Calu3 (cell line): Measurements from ENCODE around the gene MYPN. TPM values are rescaled to one million over a fixed set of nuclear protein-coding genes. Genes with fewer than 3 reads are reported as not detected.

ENCODE experiments used
- BruUV-seq: library from RNA; stranded (reverse); fragments of 400-500 nt; replicated peaks from 2 replicates; lab custom pipeline; 2021; lab: Mats Ljungman, UMichigan
- CTCF ChIA-PET: fragments of 300-600 bp; sonication (Branson Sonifier 250); formaldehyde crosslinking; loops from one replicate; lab custom pipeline; 2022; ENCODE audit warnings: antibody characterized with exemption; lab: Charles Lee
- DNase-seq: peaks from one replicate; pipeline ENCODE4 v3.0.0; 2022
- H3K27ac Mint-ChIP-seq: one replicate; pipeline ENCODE4 v1.8.0; 2022; ENCODE audit warnings: mixed read lengths; ENCODE audit not compliant: unreplicated experiment
- H3K27me3 Mint-ChIP-seq: one replicate; pipeline ENCODE4 v1.8.0; 2022; ENCODE audit warnings: mixed read lengths; ENCODE audit not compliant: unreplicated experiment
- H3K36me3 Mint-ChIP-seq: one replicate; pipeline ENCODE4 v1.8.0; 2022; ENCODE audit warnings: mild to moderate bottlenecking, moderate library complexity, mixed read lengths; ENCODE audit not compliant: insufficient read depth, unreplicated experiment
- H3K4me1 Mint-ChIP-seq: one replicate; pipeline ENCODE4 v1.8.0; 2022; ENCODE audit warnings: mild to moderate bottlenecking, low read depth, mixed read lengths; ENCODE audit not compliant: unreplicated experiment
- H3K4me3 Mint-ChIP-seq: one replicate; pipeline ENCODE4 v1.8.0; 2022; ENCODE audit warnings: mild to moderate bottlenecking, low read depth, moderate library complexity, mixed read lengths; ENCODE audit not compliant: unreplicated experiment
- H3K9me3 Mint-ChIP-seq: one replicate; pipeline ENCODE4 v1.8.0; 2022; ENCODE audit warnings: low read depth, mixed read lengths; ENCODE audit not compliant: unreplicated experiment
- CTCF ChIP-seq: fragments of 200-600 bp; IDR thresholded peaks from one replicate; pipeline ENCODE4 v1.8.0; 2022; ENCODE audit warnings: antibody characterized with exemption; ENCODE audit not compliant: unreplicated experiment
- intact Hi-C: fragments of 100-400 bp; cut with micrococcal nuclease; formaldehyde crosslinking; loops from one replicate; pipeline ENCODE4 v1.10.0; 2022; ENCODE audit not compliant: unreplicated experiment
- total RNA-seq: library from RNA; stranded (reverse); gene quantifications from 2 replicates; pipeline ENCODE4 v1.2.3, GENCODE V29; 2022

The MYPN gene
- total RNA-seq, 1 experiment from 2014 or later = 0.38 TPM

DNA sequence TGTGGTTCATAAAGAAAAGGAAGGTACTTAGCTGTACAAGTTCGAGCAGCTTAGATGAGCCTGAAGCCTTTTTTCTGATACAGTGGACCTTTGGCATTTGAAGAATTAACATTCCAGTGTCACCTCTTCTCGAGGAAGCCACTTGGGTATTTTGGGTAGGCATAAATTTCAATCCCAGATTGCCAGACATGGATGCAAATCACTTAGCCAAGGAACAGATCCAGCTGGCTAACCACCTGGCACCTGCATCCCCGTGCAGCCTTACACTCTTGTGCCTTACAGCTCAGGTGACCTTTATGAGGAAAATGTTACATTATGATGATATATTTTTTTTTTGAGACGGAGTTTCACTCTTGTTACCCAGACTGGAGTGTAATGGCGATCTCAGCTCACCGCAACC, 138.6 kb downstream of the MYPN start:
- H3K4me3 Mint-ChIP-seq = no peak overlapping the region
- DNase-seq = no peak
- no peak for TF ChIP-seq CTCF
- intact Hi-C loops = no loop called here
- peaks cover 52% of the 10 kb centered on the region for H3K27me3 Mint-ChIP-seq
- no peaks in the 10 kb centered on the region for H3K4me1 Mint-ChIP-seq
- no peaks in the 10 kb centered on the region for H3K9me3 Mint-ChIP-seq
- no peaks in the 10 kb centered on the region for H3K36me3 Mint-ChIP-seq
- no peak overlapping the region for H3K27ac Mint-ChIP-seq
- CTCF ChIA-PET = no interaction called here
- BruUV-seq = no TSS peak

DNA sequence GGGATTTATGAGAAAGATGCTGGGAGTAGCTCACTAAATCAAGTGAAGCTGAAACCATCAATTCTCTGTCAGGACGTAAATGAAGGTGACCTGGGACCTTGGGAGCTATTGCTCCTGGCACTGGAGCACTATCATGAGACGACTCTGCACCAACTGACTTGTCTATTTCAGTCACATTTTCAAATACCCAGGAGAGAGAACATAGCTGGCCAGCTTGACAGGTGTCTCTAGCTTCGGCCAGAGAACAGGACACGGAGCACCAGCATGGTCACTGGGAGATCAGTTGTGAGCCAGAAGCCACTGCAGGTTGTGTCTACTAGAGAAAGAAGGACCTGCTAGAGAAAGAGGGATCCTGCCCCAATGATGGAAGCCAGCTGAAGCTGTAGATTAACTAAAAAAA, 140.0 kb downstream of the MYPN start:
- intact Hi-C loops = no loop called here
- CTCF ChIA-PET = no interaction called here
- Mint-ChIP-seq H3K4me1 (no peaks in the 10 kb centered on the region), H3K4me3 (no peak overlapping the region), H3K9me3 (no peaks in the 10 kb centered on the region), H3K27ac (no peak overlapping the region), H3K36me3 (no peaks in the 10 kb centered on the region), H3K27me3 (peaks cover 44% of the 10 kb centered on the region)
- BruUV-seq = no TSS peak
- no peak for DNase-seq
- TF ChIP-seq CTCF = no peak

DNA sequence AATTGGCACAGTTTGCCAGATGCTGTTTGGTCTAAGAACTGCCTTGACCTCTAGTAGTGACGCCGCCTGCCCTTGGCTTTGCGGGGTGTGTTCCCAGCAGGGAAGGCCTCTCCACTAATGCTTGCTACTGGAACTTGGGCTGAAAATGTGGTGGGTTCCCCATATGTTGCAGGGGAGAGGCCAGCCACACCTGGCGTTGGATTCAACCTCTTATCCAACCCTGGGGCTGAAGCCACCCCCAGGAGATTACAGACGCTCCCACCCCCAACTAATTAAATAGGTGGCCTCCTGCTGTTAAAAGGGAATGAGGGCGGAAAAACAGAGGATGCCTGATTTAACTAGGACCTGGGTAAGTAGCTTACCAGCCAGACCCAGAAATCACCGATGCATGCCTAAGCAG, 141.9 kb downstream of the MYPN start:
- no peaks in the 10 kb centered on the region for H3K9me3 Mint-ChIP-seq
- CTCF ChIA-PET = no interaction called here
- no peak for DNase-seq
- H3K27me3 Mint-ChIP-seq = peaks cover 45% of the 10 kb centered on the region
- H3K27ac Mint-ChIP-seq = no peak overlapping the region
- no peaks in the 10 kb centered on the region for H3K4me1 Mint-ChIP-seq
- no peak overlapping the region for H3K4me3 Mint-ChIP-seq
- intact Hi-C loops = no loop called here
- no TSS peak for BruUV-seq
- H3K36me3 Mint-ChIP-seq = no peaks in the 10 kb centered on the region
- TF ChIP-seq CTCF = no peak

DNA sequence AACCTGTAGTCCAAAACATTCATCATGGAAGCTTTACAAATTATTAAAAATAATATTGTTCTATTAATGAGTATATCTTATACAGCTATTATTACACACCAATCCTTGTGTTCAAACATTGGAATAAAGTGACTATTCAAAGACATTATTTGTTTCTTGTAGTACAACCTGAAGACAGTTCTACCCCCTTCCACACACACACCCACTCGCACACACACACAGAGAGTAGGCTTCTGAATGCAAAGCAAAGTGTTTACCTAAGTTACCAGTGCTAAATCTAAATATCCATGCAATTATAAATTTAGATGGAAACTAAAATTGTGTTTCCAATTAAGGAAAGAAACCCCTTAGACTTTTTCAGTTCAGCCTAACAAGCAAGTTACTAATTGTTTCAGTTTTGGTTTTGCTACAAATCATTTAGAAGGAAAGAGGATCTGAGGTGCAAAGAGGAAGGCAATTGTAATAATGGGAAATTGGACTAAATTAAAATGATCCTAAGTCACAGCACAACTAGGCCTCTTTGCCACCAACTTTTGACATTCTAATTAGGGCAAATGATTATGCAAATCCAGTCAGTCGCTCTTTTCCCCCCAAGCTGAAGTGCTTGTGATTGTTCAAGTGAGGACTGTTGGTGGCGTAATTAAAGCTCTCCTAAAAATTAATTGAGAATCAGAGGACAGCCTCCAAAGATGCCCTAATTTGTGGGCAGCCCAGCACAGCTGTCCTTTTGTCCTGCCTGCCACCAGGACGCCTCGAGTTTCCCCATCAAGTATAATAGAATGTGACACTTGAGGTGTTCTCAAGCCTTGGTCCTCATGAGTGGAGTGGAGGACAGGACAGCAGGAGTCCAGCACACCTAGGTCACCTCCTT, 142.6 kb downstream of the MYPN start:
- no peaks in the 10 kb centered on the region for H3K4me1 Mint-ChIP-seq
- intact Hi-C loops = no loop called here
- H3K9me3 Mint-ChIP-seq = no peaks in the 10 kb centered on the region
- no peaks in the 10 kb centered on the region for H3K36me3 Mint-ChIP-seq
- H3K27ac Mint-ChIP-seq = no peak overlapping the region
- H3K27me3 Mint-ChIP-seq = peaks cover 52% of the 10 kb centered on the region
- DNase-seq = no peak
- BruUV-seq = no TSS peak
- no peak for TF ChIP-seq CTCF
- H3K4me3 Mint-ChIP-seq = no peak overlapping the region
- CTCF ChIA-PET = no interaction called here
